SH-SY5Y (cell line): ENCODE data around the gene SPATA17.

Source experiments
- GATA2 ChIP-seq: IDR thresholded peaks from 2 replicates; pipeline ENCODE4 v1.6.1; 2011; ENCODE audit warnings: mild to moderate bottlenecking, low read depth, low read length
- GATA3 ChIP-seq: IDR thresholded peaks from 2 replicates; pipeline ENCODE4 v1.6.1; 2011; ENCODE audit warnings: low read depth, mild to moderate bottlenecking, low read length, moderate library complexity

DNA sequence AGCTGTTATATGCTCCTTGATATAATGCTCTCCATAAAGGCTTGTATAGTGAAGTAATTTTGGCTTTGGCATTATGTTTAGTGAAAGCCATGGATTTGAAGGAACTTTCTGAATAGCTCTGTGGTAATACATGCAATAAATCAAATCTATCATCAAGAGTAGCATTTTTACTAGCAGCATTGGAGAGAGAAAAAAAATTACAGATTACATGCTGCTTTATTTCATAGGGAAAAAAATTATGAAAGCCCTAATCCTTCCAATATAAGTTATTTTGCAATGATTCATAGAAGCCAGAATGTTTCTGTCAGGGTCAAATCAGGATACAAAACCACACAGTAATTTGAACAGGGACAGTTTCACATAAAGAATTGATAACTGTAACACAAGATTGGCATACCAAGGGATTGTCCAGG is 250.0 kb downstream of the SPATA17 start:
- TF ChIP-seq GATA2, result no peak
- TF ChIP-seq GATA3, result no peak
